GM21723 (cell line): ENCODE results near the gene YY1.
A peak's percentile ranks its signal among the peaks of the same experiment; 100 is the strongest.
"Not testable (repeated sequence)": the region's sequence is repeated elsewhere in the genome, so short reads cannot be mapped to it uniquely, and the experiment has no call there.

Source experiments
- ATAC-seq: cut with Tn5 transposase; IDR thresholded peaks from one replicate; pipeline ENCODE4 v1.9.1; 2021; ENCODE audit warnings: mild to moderate bottlenecking, moderate library complexity; ENCODE audit not compliant: unreplicated experiment

The YY1 gene

GRCh38 chr14:100213956-100214769 lies 24.8 kb upstream of the YY1 start:
- peak; percentile 96 for ATAC-seq

GRCh38 chr14:100214770-100215083 lies 24.2 kb upstream of the YY1 start:
- ATAC-seq: no peak

GRCh38 chr14:100215330-100215885 lies 23.5 kb upstream of the YY1 start:
- ATAC-seq: no peak

- no peak for ATAC-seq
These were observed 19.7 kb upstream of the YY1 start for GRCh38 chr14:100219126-100219785.

- peak; percentile 95 for ATAC-seq
These were observed 17.3 kb upstream of the YY1 start for GRCh38 chr14:100221533-100222223.

- ATAC-seq: peak; percentile 25
These were observed 16.5 kb upstream of the YY1 start for GRCh38 chr14:100222224-100223093.

GRCh38 chr14:100223332-100224201 lies 15.4 kb upstream of the YY1 start:
- ATAC-seq: no peak

GRCh38 chr14:100224229-100224866 lies 14.6 kb upstream of the YY1 start:
- ATAC-seq: no peak

GRCh38 chr14:100225169-100225568 lies 13.8 kb upstream of the YY1 start:
- ATAC-seq: no peak

GRCh38 chr14:100230361-100230760 lies 8.6 kb upstream of the YY1 start:
- no peak for ATAC-seq

GRCh38 chr14:100234511-100234910 lies 4.4 kb upstream of the YY1 start:
- no peak for ATAC-seq

GRCh38 chr14:100236271-100236818 lies 2.6 kb upstream of the YY1 start:
- ATAC-seq: not testable (repeated sequence)

GRCh38 chr14:100236881-100237280 lies 2.1 kb upstream of the YY1 start:
- ATAC-seq: no peak

GRCh38 chr14:100237735-100238418 lies 1.1 kb upstream of the YY1 start:
- peak; percentile 24 for ATAC-seq

GRCh38 chr14:100239211-100239839 lies 381 bp downstream of the YY1 start:
- ATAC-seq: no peak

- peak; percentile 42 for ATAC-seq
These were observed 1.1 kb downstream of the YY1 start for GRCh38 chr14:100239840-100240667.

GRCh38 chr14:100240668-100241032 lies 1.7 kb downstream of the YY1 start:
- no peak for ATAC-seq
